GM10248 (cell line): ENCODE data around the gene TOR4A.

Experiments used
- CTCF ChIA-PET: fragments of 300-600 bp; sonication (Branson Sonifier 250); formaldehyde crosslinking; extraction: SDS; loops from one replicate; lab custom pipeline; 2021; ENCODE audit warnings: antibody characterized with exemption; lab: Yijun Ruan, JAX
- POLR2A ChIA-PET: fragments of 350-650 bp; sonication (Branson Sonifier 250); formaldehyde crosslinking; extraction: SDS; loops from one replicate; lab custom pipeline; 2020; ENCODE audit warnings: antibody characterized with exemption; lab: Yijun Ruan, JAX
- DNase-seq: peaks from one replicate; pipeline ENCODE4 v3.0.0; 2012; ENCODE audit errors: extremely low spot score
- TF ChIP-seq, protein P1 (sequence below): IDR thresholded peaks from 2 replicates; pipeline ENCODE4 v1.5.1; 2012; ENCODE audit warnings: mild to moderate bottlenecking, low read depth; ENCODE audit errors: extremely low read depth, missing control alignments, control extremely low read depth

The TOR4A gene

DNA sequence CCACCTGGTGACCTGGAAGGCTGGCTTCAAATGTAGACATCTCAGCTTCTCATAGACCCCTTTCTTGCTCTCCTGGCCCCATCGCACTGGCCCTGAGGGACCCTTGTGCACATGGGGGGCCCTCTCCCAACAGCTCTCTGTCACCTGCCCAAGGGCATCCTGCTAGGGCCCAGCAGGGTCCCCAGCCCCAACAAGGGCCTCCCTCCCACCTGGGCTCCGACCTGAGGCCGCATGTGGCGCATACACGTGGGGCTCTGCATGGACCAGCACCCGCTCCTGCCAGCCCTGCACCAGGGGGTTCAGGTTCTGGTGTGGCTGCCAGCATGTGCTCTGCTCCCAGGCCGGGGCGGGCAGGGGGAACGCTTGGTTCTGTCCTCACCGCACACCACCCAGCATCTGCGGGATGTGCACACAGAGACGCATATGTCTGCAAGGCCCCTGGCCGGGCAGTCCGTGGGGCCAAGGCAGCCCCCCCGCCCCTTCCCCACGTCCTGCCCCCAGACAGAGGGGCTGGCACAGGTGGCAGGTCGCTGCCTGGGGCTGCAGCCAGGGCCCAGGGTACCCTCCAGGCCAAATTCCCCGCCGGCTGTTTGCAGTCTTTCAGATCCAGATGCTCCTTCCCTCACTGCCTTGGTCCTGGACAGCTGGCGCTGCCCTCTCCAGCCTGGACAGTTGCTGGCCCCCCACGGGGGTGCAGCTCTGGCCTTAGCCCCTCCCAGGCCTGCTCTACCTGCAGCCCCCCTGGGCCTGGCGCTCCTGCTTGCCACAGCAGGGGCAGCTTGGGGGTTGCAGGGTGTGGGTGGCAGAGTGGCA, 42.4 kb downstream of the TOR4A start:
- POLR2A ChIA-PET = interaction anchor here (1.6 kb wide), 1 partner anchor 17 kb away, joined by 4 read pairs; the partner anchor contains the start of gene NRARP
- DNase-seq = no peak
- TF ChIP-seq, protein P1, sequence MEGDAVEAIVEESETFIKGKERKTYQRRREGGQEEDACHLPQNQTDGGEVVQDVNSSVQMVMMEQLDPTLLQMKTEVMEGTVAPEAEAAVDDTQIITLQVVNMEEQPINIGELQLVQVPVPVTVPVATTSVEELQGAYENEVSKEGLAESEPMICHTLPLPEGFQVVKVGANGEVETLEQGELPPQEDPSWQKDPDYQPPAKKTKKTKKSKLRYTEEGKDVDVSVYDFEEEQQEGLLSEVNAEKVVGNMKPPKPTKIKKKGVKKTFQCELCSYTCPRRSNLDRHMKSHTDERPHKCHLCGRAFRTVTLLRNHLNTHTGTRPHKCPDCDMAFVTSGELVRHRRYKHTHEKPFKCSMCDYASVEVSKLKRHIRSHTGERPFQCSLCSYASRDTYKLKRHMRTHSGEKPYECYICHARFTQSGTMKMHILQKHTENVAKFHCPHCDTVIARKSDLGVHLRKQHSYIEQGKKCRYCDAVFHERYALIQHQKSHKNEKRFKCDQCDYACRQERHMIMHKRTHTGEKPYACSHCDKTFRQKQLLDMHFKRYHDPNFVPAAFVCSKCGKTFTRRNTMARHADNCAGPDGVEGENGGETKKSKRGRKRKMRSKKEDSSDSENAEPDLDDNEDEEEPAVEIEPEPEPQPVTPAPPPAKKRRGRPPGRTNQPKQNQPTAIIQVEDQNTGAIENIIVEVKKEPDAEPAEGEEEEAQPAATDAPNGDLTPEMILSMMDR = no peak
- CTCF ChIA-PET = interaction anchor here (1.0 to 2.2 kb wide), 2 partner anchors 18 kb away, joined by 7 to 10 read pairs; partner anchors contain the start of gene NRARP

DNA sequence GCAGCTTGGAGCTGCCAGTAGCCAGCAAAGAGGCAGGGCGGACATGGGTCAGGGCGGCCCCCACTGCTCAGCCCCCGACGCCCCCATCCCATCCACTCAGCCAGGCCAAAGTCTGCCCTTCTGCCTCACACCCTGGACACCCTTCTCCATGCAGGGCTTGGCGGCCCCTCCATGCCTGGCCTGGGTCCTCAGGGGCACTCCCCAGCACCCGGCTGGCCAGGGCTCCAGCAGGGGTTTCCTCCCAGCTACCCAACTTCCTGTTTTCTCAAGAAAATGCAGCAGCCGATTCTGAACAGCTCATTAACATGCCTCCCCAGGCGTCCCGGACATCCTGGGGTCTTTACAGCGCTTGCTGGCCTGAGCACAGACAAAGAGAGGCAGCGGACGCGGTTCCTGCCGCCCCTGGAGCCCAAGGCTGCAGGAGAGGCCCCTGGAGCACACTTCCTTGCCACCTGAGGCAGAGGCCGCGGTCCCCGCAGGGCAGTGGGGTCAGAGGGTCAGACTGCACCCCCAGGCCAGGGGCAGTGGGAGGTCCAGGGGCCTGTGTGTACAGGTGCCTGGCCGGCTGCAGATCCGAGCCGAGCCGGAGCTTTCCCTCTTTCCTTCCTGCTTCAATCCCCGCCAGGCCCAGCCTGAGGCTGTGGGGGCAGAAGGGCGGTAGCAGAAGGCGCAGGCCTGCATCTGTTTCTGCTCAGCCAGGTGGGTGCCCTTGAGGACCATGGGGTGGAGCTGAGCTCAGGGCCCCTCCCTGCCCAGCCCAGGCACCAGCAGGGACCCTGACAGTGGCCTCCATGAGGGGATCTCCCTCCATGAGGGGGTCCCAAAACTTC, 43.2 kb downstream of the TOR4A start:
- DNase-seq = peak; percentile 69
- CTCF ChIA-PET = interaction anchor here (1.0 kb wide), 1 partner anchor 18 kb away, joined by 7 read pairs; the partner anchor contains the start of gene NRARP
- TF ChIP-seq, protein P1 = no peak

DNA sequence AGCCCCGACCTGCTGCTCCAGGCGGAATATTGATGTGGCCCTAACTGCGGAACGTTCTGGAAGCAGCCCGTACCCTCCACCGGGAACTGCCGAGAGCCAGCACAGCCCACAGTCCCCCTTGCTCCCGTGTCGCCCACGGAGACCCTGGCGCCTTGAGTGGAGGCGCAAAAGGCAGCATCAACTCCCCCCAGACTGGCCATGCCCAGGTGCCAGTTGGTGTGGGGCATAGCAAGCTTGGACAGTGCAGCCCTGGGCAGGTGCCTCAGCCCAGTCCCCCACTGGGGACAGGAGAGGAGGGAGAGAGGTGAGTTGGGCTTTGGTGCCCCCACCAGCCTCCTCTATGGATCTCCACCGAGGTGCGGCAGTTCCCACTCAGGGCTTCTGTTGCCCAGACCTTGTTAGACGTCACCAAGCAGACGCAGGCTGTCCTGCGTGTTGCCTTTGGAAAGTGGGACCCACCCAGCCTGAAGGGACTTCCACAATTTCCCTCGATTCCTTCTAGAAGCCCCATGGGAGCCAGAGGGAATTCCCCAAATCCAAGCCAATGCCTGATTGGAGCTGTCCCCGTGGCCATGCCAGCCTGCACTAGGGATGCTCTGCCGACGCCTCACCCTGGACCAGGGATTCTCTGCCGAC, 44.3 kb downstream of the TOR4A start:
- no peak for DNase-seq
- POLR2A ChIA-PET = no interaction called here
- CTCF ChIA-PET = no interaction called here
- TF ChIP-seq, protein P1 = no peak

More for the DNA sequence above, 43.2 kb downstream of the TOR4A start:
- POLR2A ChIA-PET = interaction anchor here (0.5 to 1.6 kb wide), 2 partner anchors 14 to 18 kb away, joined by 3 to 4 read pairs; partner anchors contain the start of gene NRARP

DNA sequence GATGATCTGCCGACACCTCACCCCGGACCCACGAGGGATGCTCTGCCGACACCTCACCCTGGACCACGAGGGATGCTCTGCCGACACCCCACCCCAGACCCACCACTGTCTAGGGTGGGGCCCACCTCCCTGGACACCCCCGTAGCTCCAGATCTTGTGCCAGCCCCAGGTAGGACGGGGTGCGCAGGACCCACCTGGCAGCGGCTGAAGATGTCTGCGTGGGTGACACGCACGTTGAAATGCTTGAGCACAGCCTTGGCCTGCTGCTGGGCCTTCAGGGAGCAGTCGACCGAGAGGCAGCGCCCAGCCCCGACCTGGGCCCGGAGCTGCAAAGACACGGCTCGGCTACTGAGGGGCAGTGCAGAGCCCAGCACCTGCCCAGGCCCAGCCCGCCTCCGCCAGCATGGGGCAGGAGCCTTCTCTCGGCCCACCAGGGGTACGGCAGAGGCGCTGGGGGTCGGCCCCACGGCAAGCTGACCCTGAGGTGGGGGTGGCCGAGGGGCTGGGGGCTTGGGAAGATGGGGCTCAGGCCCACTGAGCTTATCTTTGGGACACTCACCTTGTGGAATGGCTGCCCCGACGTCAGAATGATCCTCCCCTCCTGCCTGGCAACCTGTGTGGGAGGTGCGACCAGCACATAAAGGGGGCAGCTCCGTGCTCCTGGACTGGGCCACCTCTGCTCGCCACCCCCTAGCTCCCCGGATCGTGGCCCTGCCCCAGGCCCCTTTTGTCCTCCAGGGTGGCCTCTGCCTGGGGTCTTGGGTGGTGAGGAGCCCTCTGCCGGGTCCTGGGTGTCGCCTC, 46.2 kb downstream of the TOR4A start:
- POLR2A ChIA-PET = no interaction called here
- CTCF ChIA-PET = interaction anchor here (1.2 to 2.1 kb wide), 2 partner anchors 21 to 99 kb away, joined by 5 to 8 read pairs; partner anchors contain the start of genes EXD3, NOXA1 and NRARP
- TF ChIP-seq, protein P1 = no peak
- no peak for DNase-seq

DNA sequence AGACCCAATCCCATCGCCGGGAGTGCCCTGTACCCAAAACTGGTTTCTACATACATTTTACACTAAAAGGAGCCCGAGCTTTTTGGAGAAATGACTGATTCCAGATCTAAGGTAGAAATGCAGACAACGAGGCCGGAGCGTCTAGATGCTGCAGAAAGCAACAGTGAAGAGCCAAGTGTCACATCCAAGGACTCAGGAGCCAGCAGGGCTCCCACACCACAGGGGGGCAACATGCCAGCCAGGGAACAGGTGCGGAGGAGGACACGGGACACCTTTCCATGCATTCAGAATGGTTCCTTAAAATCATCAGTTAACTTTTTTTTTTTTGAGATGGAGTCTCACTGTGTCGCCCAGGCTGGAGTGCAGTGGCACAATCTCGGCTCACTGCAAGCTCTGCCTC, 47.6 kb downstream of the TOR4A start:
- TF ChIP-seq, protein P1 = no peak
- ChIA-PET POLR2A (no interaction called here), CTCF (interaction anchor here (2.1 kb wide), 1 partner anchor 23 kb away, joined by 8 read pairs; the partner anchor contains the start of gene NRARP)
- no peak for DNase-seq
